HG03095 (cell line): ENCODE data around the gene RMRP.

Experiments used
- ATAC-seq: cut with Tn5 transposase; IDR thresholded peaks from one replicate; pipeline ENCODE4 v1.9.1; 2021; ENCODE audit warnings: moderate library complexity; ENCODE audit not compliant: unreplicated experiment

The RMRP gene

DNA sequence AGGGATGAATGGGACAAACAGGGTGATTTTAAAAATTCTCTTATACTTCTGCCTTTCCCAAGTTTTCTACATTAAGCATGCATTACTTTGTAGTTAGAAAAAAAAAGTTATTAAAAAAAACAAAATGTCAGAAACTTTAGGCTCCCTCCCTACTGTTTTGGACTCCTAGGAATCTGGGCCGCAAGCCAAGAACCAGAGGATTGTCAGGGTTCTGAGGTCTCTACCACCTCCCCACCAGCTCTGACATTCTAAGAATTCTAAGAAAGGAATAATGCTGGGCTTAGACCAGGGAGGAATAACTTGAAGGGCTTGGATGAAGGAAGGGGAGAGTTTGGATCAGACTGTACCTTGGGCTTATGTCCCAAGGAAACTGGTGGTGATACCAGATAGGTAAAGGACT lies 8.2 kb upstream of the RMRP start:
- no peak for ATAC-seq

DNA sequence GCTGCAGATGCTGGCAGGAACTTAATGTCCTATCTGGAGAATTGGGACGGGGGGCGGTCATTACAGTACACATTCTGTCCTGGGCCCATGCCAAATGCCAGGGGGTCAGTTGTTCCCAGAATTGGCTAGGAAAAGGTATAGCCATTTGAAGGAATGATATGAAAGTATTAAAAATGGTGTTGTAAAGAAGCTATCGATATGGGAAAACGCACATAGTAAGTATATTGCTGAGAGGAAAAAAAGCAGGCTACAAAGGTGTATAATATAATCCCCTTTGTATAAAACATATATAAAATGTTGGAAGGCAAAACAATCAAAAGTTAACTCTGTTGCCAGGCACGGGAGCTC lies 7.6 kb upstream of the RMRP start:
- ATAC-seq, result no peak

DNA sequence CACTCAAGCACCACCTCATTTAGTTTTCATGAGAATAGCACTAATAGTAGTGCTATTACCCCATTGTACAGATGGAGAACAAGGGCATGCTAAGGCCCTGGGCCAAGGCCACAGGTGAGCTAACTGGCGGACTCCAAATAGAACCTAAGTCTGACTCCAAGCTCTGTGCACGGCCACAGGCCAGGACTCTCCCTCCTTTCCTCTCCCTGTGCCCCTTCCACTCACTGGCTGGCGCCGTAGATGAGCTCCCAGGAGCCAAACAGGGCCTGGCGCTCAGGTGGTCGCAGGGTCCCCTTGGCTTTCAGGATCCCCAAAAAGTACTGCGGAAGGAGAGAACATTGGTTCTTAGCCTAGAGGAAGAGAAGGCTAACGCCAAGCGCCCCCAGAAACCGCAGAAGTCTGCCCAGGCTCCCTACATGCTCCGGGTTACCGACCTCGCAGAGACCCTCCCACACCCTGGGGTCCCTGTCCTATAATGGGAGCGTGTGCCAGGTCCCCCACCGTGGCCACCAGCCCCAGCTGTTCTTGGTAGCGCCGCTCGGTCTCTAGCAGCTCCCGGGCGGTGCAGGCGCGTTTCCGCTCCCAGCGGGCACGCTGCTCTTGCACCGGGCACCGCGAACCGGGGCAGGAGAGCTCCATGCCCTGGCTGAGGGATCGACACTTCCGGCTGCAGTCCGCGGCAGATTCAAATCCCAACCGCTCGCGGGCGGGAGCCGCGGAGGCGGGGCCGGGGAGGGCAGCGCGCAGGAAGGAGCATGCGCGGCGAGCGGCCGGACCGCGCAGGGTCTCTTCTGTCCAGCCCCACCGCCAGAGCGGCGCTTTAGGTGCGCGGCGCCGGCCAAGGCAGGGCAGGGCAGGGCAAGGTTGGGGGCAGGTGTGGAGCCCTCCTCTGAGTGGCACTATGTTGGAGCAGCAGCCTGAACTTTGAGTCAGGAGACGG lies 7.0 kb upstream of the RMRP start, which contains the start of gene ARHGEF39:
ARHGEF39 (minus strand) TSS at position 665 of the 940 bp plus-strand sequence; CDS start at position 639, 26 bp downstream.
- peak; percentile 61 for ATAC-seq

DNA sequence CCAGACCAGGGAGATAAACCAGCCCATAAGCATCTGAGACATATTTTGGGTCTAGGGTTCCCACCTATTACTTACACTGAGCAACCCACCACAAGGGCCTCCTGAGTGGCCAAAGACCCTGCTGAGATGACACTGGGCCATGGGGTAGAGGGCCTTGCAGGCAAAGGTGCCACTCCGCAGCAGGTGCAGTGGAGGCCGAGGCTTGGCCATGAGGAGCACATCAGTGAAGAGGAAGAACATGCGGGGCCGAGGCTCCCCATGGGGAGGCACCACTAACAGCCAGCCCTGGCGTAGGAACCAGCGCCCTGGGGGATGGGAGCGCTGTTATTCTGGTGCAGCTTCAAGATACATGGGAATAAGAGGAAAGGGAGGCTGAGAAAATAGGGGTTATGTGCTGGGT lies 4.6 kb upstream of the RMRP start:
- no peak for ATAC-seq

DNA sequence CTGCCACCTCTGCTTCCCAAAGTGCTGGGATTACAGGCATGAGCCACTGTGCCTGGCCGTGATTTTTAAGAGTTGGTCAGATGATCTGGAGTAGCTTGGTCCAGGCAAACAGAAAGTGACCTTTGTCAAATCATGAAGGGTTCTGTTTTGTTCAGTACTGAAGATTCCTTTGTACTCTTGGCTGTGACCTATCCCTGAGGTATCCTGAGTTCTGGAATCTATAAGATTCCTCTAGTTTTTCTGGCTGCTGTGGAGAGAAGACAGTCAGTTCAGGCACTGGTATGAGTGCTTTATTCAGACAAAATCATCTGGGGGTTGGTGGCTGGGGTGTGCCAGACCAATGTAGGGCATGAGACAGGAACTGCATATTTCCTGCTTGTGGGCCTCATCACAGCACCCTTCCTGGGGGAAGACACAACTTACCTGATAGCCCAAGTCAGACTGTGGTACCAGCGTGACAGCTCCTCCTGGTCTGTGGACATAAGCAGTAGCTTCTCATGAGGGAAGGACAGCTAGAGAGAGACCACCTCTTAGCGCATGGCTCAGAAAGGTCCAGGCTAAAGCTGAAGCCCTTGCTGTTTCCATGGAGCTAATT lies 4.0 kb upstream of the RMRP start:
- ATAC-seq, result no peak

DNA sequence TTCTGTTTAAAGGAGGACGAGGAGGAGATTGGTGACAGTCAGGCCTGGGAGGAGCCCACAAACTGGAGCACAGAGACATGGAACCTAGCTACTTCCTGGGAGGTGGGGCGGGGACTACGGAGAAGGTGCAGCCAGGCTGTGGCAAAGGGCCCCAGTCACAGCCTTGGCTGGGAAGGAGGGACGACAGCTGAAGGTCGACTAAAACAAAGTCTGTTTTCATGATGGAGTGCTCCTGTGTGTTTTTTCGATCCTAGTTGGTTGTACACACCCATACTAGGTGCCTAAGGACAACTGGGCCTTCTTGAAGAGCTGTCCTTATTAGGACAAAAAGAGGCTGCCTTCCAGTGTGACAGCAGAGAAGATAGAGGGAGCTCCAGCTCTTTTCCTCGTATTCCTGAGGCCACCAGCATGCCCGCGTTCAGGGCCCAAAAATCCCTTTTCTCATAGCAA lies 3.2 kb upstream of the RMRP start:
- no peak for ATAC-seq

DNA sequence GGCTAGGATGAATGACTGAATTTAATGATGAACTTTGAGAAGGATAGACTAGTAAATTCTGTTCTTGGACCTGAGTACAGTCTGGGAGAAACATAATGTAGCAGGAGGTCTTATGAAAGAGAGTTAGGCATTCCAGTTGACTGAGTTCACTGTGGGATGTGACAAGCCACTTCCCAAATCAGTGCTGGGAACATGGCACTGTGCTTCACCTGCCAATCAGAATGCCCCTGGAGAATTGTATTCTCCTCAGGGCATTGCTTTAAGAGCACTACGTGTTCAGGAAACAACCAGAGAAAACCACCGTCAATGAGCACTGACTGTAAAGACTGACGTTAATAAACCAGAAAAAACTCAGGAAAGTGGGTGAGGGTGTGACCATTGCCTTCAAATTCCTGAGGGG lies 1.5 kb upstream of the RMRP start:
- no peak for ATAC-seq

DNA sequence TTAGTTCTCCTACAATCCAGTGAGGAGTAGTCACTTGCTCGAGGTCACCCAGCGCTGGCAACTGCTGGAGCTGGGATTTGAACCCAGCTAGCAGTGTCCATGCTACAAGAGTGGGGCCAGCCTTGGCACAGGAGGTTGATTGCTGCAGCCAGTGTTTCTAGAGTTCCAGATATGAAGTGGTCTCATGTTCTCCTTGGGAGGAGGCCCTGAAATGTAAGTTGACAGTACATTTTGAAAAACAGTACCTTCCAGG lies 1.1 kb upstream of the RMRP start:
- ATAC-seq, result no peak

DNA sequence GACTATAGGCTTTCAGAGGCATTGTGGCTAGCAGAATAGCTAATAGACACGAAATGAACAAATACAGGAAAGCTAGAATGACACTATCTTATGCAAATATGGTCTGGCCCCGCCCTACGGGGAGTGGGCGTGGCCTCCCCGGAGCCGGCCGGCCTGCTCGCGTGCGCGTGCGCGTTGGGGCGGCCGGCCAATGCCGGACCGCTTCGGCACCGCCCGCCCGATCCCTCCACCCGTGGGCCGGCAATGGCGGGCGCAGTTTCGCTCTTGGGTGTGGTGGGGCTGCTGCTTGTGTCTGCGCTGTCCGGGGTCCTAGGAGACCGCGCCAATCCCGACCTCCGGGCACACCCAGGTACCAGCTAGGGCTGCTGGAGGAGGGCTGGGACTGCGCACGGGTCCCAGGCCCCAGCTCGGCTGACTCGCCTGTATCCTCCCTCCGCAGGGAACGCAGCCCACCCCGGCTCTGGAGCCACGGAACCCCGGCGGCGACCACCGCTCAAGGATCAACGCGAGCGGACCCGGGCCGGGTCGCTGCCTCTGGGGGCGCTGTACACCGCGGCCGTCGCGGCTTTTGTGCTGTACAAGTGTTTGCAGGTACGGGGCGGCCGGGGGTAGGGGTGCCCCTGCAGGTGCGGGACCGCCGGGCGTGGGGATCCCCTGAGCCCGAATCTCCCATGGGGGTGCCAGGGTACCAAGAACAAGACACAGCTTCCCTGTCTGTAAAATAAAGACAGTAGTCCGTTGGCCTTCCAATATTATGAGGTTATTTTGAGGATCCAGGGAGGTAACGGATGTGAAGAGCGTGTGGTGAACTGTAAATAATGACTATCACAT lies 533 bp upstream of the RMRP start, which contains the start of gene CCDC107:
CCDC107 (plus strand) TSS at position 156 of the 831 bp plus-strand sequence; CDS start at position 244, 88 bp downstream.
- ATAC-seq, result peak; percentile 44

DNA sequence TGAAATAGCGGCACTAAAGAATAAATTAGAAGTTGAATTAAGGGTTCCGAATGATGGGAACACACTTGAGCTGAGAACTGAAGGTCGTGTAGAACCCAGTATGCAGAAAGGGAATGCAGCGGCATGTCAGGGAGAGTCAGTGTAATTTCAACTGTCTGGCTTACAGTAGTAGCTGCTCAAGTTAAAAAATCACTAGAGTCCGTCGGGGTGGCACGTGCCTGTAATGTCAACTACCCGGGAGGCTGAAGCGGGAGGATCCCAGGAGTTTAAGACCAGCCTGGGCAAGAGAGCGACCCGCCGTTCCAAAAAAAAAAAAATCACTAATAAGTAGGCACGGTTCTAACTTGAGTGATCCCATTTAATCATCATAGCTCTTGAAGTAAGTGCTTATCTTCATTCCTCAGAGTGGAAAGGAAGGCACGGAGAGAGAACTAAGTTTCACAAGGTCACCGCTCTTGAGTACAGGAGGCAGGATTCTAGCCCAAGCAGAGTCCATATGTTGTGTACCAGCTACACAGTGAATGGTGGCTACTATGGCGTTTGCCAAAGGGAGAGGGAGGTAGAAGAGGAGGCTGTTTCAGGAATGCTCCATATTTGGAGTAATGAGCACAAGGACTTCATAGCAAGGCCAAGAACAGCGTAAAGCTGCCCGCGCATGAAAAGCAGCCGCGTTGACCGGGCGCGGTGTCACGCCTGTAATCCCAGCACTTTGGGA lies 831 bp downstream of the RMRP start:
- no peak for ATAC-seq

DNA sequence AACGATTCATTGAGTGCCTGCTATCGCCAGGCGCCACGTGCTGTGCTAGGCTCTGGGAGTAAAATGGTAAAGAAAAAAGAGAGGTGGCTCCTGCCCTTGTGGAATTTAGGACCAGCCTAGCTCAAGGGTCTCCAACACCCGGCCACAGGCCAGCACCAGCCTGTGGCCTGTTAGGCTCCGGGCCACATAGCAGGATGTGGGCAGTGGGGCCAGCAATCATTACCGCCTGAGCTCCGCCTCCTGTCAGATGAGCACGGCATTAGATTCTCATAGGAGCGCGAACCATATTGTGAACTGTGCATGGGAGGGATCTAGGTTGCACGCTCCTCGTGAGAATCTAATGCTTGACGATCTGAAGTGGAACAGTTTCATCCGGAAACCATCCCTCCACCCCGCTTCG lies 1.5 kb downstream of the RMRP start:
- ATAC-seq, result no peak

DNA sequence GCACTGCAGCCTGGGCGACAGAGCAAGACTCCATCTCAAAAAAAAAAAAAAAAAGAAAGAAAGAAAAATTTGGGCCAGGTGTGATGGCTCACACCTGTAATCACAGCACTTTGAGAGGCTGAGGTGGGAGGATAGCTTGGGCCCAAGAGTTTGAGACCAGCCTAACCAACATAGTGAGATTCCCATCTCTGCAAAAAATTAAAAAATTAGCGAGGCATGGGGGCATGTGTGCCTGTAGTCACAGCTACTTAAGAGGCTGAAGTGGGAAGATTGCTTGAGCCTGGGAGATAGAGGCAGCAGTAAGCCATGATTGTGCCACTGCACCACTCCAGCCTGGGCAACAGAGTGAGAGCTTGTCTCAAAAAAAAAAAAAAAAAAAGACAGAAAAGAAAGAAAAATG lies 4.2 kb downstream of the RMRP start:
- no peak for ATAC-seq

DNA sequence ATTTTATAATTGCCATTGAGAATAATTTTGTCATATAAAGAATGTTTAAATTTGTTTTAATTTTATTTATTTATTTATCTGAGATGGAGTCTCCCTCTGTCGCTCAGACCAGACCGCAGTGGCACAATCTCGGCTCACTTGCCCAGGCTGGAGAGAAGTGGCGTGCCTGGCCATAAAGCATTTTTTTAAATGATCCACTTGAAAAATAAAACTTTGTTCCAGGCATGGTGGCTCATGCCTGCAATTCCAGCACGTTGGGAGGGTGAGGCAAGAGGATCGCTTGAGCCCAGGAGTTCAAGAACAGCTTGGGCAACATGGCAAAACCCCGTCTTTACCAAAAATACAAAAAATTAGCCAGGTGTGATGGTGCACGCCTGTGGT lies 5.0 kb downstream of the RMRP start:
- no peak for ATAC-seq

DNA sequence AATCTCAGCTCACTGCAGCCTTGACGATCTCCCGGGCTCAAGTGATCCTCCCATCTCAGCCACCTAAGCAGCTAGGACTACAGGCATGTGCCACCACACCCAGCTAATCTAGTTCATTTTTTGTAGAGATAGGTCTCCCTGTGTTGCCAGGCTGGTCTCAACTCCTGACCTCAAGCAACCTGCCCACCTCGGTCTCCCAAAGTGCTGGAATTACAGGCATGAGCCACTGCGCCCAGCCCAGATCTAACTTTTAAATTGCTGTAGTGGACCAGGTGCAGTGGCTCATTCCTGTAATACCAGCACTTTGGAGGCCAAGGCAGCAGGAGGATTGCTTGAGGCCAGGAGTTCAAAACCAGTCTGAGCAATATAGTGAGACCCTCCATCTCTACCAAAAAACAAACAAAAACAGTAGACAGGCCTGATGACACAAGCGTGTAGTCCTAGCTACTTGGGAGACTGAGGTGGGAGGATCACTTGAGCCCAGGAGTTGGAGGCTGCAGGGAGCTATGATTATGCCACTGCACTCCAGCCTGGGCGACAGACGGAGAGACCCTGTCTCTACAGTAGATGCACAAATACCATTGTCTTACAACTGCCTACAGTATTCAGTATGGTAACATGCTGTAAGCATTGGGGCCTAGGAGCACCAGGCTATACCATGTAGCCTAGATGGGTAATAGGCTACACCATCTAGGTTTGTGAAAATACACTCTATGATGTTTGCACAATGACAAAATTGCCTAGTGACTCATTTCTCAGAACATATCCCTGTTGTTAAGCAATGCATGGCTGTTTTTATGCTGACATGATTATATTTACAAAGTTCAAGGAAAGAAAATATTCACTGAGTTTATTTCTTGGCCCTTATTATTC lies 5.6 kb downstream of the RMRP start:
- no peak for ATAC-seq

DNA sequence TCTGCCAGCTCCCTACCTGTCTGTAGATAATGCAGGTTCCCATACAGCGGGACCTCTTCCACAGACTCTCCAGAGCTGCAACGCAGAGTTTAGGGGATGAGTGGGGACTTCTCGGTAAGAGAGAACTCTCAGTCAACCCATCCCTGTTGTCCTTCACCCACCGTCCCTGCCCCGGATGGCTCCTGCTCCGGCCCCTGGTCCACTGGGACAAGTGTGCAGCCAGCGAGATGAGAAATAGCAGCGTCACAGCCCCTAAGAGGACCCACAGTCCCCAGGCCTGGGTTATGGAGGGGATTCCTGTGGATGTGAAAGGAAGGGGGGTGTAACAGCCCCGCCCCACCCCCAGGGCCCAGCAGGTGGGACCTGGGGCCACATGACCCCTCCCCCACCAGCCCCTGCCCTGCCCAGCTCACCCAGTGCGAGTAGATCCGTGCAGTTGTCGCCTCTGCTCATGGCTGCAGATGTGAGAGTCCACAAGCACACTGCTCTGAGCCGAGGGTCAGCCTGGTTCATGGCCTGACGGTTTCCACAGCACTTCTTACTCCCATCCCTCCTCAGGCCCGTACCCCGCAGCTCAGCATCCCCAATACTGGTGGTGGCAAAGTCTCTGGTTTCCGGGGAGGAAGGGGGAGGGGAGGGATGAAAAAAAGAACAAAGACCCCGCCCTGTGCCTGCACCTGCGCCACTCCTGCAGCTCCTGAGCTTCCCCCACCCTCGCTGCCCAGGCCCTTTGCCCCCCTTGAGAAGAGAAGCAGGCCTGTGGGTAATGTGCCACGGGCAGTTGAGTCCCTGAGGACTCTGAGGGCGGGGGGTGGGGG lies 7.3 kb downstream of the RMRP start, which contains the start of gene SIT1:
SIT1 (minus strand) TSS at position 591 of the 818 bp plus-strand sequence; CDS start at position 513, 78 bp downstream.
- no peak for ATAC-seq

DNA sequence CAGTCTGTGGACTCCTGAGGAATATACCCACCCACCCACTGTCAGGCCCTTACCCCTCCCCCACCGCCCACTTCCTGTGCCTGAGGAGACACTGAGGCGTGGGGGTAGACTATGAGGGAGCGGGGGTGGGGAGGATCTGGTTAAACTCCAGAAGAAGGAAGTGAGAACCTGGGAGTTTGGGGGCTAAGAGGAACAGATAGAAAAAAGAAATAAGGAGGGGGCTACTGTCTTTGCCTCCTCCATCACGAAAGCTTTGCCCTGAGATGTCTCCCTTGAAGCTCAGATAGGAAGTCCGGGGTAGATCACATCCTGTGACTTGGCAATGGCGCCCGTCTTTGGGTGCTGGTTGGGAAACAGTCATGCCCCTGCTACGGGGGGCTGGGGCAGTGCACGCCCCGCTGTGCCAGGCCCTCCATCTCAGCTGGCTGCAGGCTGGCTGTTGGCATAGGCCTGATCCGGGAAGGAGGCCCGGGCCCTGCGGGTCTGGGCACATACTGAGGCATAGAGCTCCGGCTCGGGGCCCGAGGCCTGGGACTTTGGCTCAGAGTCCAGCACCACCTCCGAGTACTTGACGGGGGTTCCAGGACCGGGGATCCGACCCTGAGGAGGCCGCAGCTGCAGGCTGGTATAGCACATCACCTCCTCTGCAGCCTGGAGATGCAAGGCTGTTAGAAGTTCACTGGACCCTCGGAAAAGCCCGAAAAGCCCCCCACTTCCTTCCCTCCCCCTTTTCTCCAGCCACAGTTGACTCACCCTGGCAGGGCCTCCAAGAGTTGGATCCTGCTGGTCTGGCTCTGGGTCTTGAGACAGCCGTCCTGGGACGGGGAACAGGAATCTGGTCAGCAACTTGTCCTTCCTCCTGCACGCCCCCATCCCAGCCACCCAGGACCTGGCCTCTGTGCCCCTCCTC lies 8.1 kb downstream of the RMRP start:
- ATAC-seq, result no peak

DNA sequence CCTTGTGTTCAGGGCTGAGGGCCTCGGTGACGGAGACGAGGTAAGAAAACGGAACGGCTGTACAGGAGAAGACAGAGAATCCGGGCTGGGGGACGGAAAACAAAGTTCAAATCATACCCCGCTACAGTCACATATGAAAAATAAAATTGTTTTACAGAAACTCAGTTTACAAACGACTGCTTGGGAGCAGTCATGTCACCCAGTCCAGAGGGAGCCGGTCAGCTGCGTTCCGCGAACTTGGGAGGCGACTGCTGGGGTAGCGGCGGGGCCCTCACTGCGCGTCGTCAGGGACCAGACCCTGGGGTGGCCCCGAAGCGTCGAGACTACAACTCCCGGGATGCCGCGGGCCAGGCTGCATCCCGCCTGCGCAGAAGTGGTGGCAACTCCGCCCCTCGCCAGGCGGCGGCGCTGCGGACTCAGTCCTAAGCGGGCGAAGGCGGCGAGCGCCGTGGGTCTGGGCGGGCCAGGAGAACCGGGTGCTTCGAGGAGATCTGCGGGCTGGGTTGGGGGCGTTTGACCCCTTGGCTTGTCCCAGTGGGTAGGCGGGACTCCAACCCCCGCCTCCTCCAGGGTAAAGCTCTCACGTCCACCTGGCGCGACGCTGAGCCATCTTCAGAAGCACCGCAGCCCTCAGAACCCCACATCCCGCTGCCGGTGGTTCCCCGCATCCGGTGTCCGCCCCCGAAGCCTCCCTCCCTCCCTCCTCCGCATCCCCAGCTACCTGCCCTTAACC lies 11.1 kb downstream of the RMRP start:
- ATAC-seq, result peak; percentile 68
